HCT116 (cell line): Measurements from ENCODE around the gene ZNF611. TPM values are rescaled to one million over a fixed set of nuclear protein-coding genes. Genes with fewer than 3 reads are reported as not detected.

ENCODE experiments used
- ATAC-seq: fragments of 200-7000 bp; cut with Tn5 transposase; 2 replicates; pipeline ENCODE4 v1.9.1; 2020; ENCODE audit warnings: mild to moderate bottlenecking, moderate library complexity
- BruUV-seq: library from RNA; stranded (reverse); fragments of 400-500 nt; replicated peaks from 2 replicates; lab custom pipeline; 2021; lab: Mats Ljungman, UMichigan
- CTCF ChIA-PET: fragments of 300-600 bp; sonication (Branson Sonifier 250); formaldehyde crosslinking; loops from one replicate; lab custom pipeline; 2021; ENCODE audit warnings: antibody characterized with exemption; lab: Charles Lee
- POLR2A ChIA-PET: fragments of 300-600, 350-600 bp; sonication (Branson Sonifier 250); formaldehyde crosslinking; loops from one replicate; lab custom pipeline; 2021; ENCODE audit warnings: antibody characterized with exemption; lab: Charles Lee
- RAD21 ChIA-PET, 2 experiments: fragments of 300-600 bp; sonication (Branson Sonifier 250); formaldehyde crosslinking; loops; one replicate each; lab custom pipeline; 2023; ENCODE audit warnings: low total read pairs in 2 of 2; ENCODE audit not compliant: uncharacterized antibody in 2 of 2, unreplicated experiment in 2 of 2, low non-redundant PET in 1 of 2; lab: Charles Lee
- DNase-seq: peaks from one replicate; pipeline ENCODE4 v3.0.0-alpha.2; 2010; ENCODE audit warnings: low read depth, low spot score
- H2AFZ ChIP-seq: fragments of 200-600 bp; shearing (Covaris generic), sonication (generic); 2 replicates; pipeline ENCODE4 v1.6.1; 2017; ENCODE audit warnings: low read depth, mixed run types, mixed read lengths, antibody characterized with exemption, low read length; ENCODE audit not compliant: poor library complexity, severe bottlenecking
- H3K27ac ChIP-seq: 2 replicates; pipeline ENCODE4 v1.5.1; 2012; ENCODE audit warnings: low read depth, low read length
- H3K27me3 ChIP-seq: fragments of 200-600 bp; sonication (generic); 2 replicates; pipeline ENCODE4 v1.6.1; 2016; ENCODE audit warnings: mixed run types, low read length, mixed read lengths; ENCODE audit not compliant: insufficient read depth
- H3K36me3 ChIP-seq, 2 experiments: fragments of 200-500 bp in 1 of 2; fragments of 200-600 bp in 1 of 2; sonication (Bioruptor generic) in 1 of 2; sonication (generic) in 1 of 2; 2 replicates each; pipeline versions ENCODE4 v1.5.1 to v1.6.1; 2014 to 2016; ENCODE audit warnings: low read length in 2 of 2, inconsistent platforms in 1 of 2, mixed read lengths in 1 of 2, mixed run types in 1 of 2; ENCODE audit not compliant: insufficient read depth in 2 of 2, control insufficient read depth in 1 of 2
- H3K4me1 ChIP-seq, 2 experiments: fragments of 200-600 bp in 1 of 2; sonication (generic) in 1 of 2; 2 replicates each; pipeline versions ENCODE4 v1.5.1 to v1.6.1; 2012 to 2017; ENCODE audit warnings: low read length in 2 of 2, inconsistent platforms in 1 of 2, mild to moderate bottlenecking in 1 of 2, mixed read lengths in 1 of 2, mixed run types in 1 of 2, moderate library complexity in 1 of 2; ENCODE audit not compliant: insufficient read depth in 2 of 2, control insufficient read depth in 1 of 2
- H3K4me2 ChIP-seq: fragments of 200-600 bp; sonication (generic); 2 replicates; pipeline ENCODE4 v1.6.1; 2017; ENCODE audit warnings: mixed run types, low read length, mixed read lengths
- H3K4me3 ChIP-seq, 2 experiments: fragments of 200-600 bp in 1 of 2; sonication (generic) in 1 of 2; replicated peaks in 1 of 2; 2 replicates each; pipeline ENCODE4 v1.5.1; 2011 to 2016; ENCODE audit warnings: low read length in 2 of 2, control low read depth in 1 of 2, low read depth in 1 of 2, mild to moderate bottlenecking in 1 of 2, mixed read lengths in 1 of 2, mixed run types in 1 of 2
- H3K79me2 ChIP-seq: fragments of 200-600 bp; sonication (generic); 2 replicates; pipeline ENCODE4 v1.6.1; 2017; ENCODE audit warnings: mild to moderate bottlenecking, mixed run types, low read length, moderate library complexity, mixed read lengths; ENCODE audit not compliant: insufficient read depth
- H3K9ac ChIP-seq: fragments of 200-600 bp; sonication (generic); 2 replicates; pipeline ENCODE4 v1.6.1; 2016; ENCODE audit warnings: low read length, mixed read lengths
- H3K9me2 ChIP-seq: fragments of 200-600 bp; sonication (generic), shearing (Covaris generic); 2 replicates; pipeline ENCODE4 v1.6.1; 2017; ENCODE audit warnings: mixed run types, mild to moderate bottlenecking, moderate library complexity; ENCODE audit not compliant: insufficient read depth
- H3K9me3 ChIP-seq, 2 experiments: fragments of 200-500 bp in 1 of 2; fragments of 200-600 bp in 1 of 2; sonication (Bioruptor generic) in 1 of 2; sonication (generic) in 1 of 2; 2 replicates each; pipeline ENCODE4 v1.6.1; 2014 to 2017; ENCODE audit warnings: low read length in 2 of 2, mixed read lengths in 2 of 2, inconsistent platforms in 1 of 2, low read depth in 1 of 2, mild to moderate bottlenecking in 1 of 2, mixed run types in 1 of 2, moderate library complexity in 1 of 2; ENCODE audit not compliant: control insufficient read depth in 1 of 2, insufficient read depth in 1 of 2
- H4K20me1 ChIP-seq: fragments of 200-600 bp; sonication (generic), shearing (Covaris generic); 2 replicates; pipeline ENCODE4 v1.6.1; 2017; ENCODE audit warnings: mixed run types, mild to moderate bottlenecking, moderate library complexity; ENCODE audit not compliant: insufficient read depth
- CBX3 ChIP-seq: IDR thresholded peaks from 2 replicates; pipeline ENCODE4 v1.6.1; 2012; ENCODE audit warnings: low read depth
- CEBPB ChIP-seq: IDR thresholded peaks from 2 replicates; pipeline ENCODE4 v1.6.1; 2012; ENCODE audit warnings: low read depth
- ELF1 ChIP-seq: IDR thresholded peaks from 2 replicates; pipeline ENCODE4 v1.6.1; 2012; ENCODE audit warnings: low read depth, borderline replicate concordance
- EZH2phosphoT487 ChIP-seq: fragments of 200-600 bp; IDR thresholded peaks from 2 replicates; pipeline ENCODE4 v1.6.1; 2018; ENCODE audit warnings: antibody characterized with exemption, borderline replicate concordance
- JUND ChIP-seq: IDR thresholded peaks from 2 replicates; pipeline ENCODE4 v1.6.1; 2012
- POLR2A ChIP-seq: IDR thresholded peaks from 2 replicates; pipeline ENCODE4 v1.7.0; 2011; ENCODE audit warnings: borderline replicate concordance; ENCODE audit not compliant: insufficient read depth, insufficient read length; ENCODE audit errors: extremely low read depth
- POLR2AphosphoS5 ChIP-seq: IDR thresholded peaks from 2 replicates; pipeline ENCODE4 v1.6.1; 2011; ENCODE audit warnings: mild to moderate bottlenecking, low read depth, low read length, moderate library complexity
- RAD21 ChIP-seq: IDR thresholded peaks from 2 replicates; pipeline ENCODE4 v1.6.1; 2012; ENCODE audit warnings: low read depth, mild to moderate bottlenecking
- SIN3A ChIP-seq: IDR thresholded peaks from 2 replicates; pipeline ENCODE4 v1.6.1; 2012; ENCODE audit warnings: low read depth
- SP1 ChIP-seq: IDR thresholded peaks from 2 replicates; pipeline ENCODE4 v1.6.1; 2012; ENCODE audit warnings: low read depth
- SRF ChIP-seq: IDR thresholded peaks from 2 replicates; pipeline ENCODE4 v1.6.1; 2012; ENCODE audit warnings: low read depth
- TCF7L2 ChIP-seq: IDR thresholded peaks from 2 replicates; pipeline ENCODE4 v1.7.0; 2011; ENCODE audit warnings: borderline replicate concordance, inconsistent platforms; ENCODE audit not compliant: insufficient read depth, insufficient read length; ENCODE audit errors: extremely low read depth
- ZFX ChIP-seq: fragments of 450-650 bp; IDR thresholded peaks from 2 replicates; pipeline ENCODE4 v1.6.1; 2017
- ZNF274 ChIP-seq: fragments of 200-500 bp; sonication (Bioruptor generic); IDR thresholded peaks from 2 replicates; pipeline ENCODE4 v1.6.1; 2014; ENCODE audit warnings: mild to moderate bottlenecking, low read depth, low read length, inconsistent platforms
- intact Hi-C: fragments of 100-400 bp; cut with micrococcal nuclease; formaldehyde crosslinking; loops from 2 replicates; pipeline ENCODE4 v1.10.0; 2022
- total RNA-seq: library from RNA; stranded (reverse); gene quantifications from one replicate; pipeline ENCODE4 v1.2.1, GENCODE V29; 2021; ENCODE audit not compliant: unreplicated experiment
- TF ChIP-seq, protein P1 (sequence below), 3 experiments: fragments of 200-600 bp in 1 of 3; sonication (generic) in 1 of 3; IDR thresholded peaks in 2 of 3; conservative IDR thresholded peaks in 1 of 3; 2 replicates each; pipeline ENCODE4 v1.5.1; 2012 to 2017; ENCODE audit warnings: low read depth in 2 of 3, low read length in 2 of 3, antibody characterized with exemption in 1 of 3, borderline replicate concordance in 1 of 3, control low read depth in 1 of 3, mild to moderate bottlenecking in 1 of 3, mixed read lengths in 1 of 3, mixed run types in 1 of 3, moderate library complexity in 1 of 3; ENCODE audit not compliant: insufficient read depth in 1 of 3
- TF ChIP-seq, protein P2 (sequence below): IDR thresholded peaks from 2 replicates; pipeline ENCODE4 v1.6.1; 2012; ENCODE audit warnings: low read depth
- TF ChIP-seq, protein P3 (sequence below): IDR thresholded peaks from 2 replicates; pipeline ENCODE4 v1.6.1; 2012
- TF ChIP-seq, protein P4 (sequence below): IDR thresholded peaks from 2 replicates; pipeline ENCODE4 v1.6.1; 2012

The ZNF611 gene
- total RNA-seq, 1 experiment from 2014 or later = 12.2 TPM

DNA sequence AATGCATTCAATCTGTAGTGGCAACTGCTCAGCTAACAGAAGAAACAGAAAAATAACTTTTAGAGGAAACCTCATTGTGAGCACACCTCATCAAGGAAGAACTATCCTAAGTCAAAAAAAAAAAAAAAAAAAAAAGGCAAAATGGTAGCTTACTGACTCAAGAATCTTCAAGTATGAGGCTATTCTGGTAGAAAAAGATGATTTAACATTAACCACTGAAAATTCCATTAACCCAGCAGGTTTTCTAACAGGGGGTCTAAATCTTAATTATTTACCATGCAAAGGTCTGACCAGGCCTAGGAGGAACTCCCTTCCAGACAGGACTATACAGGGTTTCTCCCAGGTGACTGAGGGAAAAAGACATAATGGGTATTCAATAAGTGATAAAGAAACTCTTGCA lies 68.3 kb downstream of the ZNF611 start:
- Histone ChIP-seq H3K4me1 (peaks cover 0 to 71% of the 10 kb centered on the region in 2 experiments; a peak in 2 of 4 replicates), H3K9ac (no peak overlapping the region), H3K36me3 (peaks cover 0 to 15% of the 10 kb centered on the region in 2 experiments; a peak in 2 of 4 replicates), H3K27me3 (no peaks in the 10 kb centered on the region), H3K79me2 (peaks cover 83% of the 10 kb centered on the region), H3K27ac (no peak overlapping the region), H4K20me1 (no peaks in the 10 kb centered on the region), H3K9me3 (no peaks in the 10 kb centered on the region; a peak in 1 of 4 replicates), H2AFZ (no peak overlapping the region), H3K4me2 (no peak overlapping the region), H3K9me2 (no peaks in the 10 kb centered on the region), H3K4me3 (no peak overlapping the region)
- CTCF ChIA-PET = no interaction called here
- no peak for DNase-seq
- intact Hi-C loops = no loop called here
- ATAC-seq = no peak
- TF ChIP-seq, protein P1, sequence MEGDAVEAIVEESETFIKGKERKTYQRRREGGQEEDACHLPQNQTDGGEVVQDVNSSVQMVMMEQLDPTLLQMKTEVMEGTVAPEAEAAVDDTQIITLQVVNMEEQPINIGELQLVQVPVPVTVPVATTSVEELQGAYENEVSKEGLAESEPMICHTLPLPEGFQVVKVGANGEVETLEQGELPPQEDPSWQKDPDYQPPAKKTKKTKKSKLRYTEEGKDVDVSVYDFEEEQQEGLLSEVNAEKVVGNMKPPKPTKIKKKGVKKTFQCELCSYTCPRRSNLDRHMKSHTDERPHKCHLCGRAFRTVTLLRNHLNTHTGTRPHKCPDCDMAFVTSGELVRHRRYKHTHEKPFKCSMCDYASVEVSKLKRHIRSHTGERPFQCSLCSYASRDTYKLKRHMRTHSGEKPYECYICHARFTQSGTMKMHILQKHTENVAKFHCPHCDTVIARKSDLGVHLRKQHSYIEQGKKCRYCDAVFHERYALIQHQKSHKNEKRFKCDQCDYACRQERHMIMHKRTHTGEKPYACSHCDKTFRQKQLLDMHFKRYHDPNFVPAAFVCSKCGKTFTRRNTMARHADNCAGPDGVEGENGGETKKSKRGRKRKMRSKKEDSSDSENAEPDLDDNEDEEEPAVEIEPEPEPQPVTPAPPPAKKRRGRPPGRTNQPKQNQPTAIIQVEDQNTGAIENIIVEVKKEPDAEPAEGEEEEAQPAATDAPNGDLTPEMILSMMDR (IDR thresholded peaks at IDR 0.05 in 2 of 3, conservative IDR thresholded peaks at IDR 0.05 in 1 of 3; ENCODE audit: borderline replicate concordance in 1 of 3, insufficient read depth in 1 of 3, low read depth in 2 of 3, low read length in 2 of 3) = no peak
- TF ChIP-seq, protein P2, sequence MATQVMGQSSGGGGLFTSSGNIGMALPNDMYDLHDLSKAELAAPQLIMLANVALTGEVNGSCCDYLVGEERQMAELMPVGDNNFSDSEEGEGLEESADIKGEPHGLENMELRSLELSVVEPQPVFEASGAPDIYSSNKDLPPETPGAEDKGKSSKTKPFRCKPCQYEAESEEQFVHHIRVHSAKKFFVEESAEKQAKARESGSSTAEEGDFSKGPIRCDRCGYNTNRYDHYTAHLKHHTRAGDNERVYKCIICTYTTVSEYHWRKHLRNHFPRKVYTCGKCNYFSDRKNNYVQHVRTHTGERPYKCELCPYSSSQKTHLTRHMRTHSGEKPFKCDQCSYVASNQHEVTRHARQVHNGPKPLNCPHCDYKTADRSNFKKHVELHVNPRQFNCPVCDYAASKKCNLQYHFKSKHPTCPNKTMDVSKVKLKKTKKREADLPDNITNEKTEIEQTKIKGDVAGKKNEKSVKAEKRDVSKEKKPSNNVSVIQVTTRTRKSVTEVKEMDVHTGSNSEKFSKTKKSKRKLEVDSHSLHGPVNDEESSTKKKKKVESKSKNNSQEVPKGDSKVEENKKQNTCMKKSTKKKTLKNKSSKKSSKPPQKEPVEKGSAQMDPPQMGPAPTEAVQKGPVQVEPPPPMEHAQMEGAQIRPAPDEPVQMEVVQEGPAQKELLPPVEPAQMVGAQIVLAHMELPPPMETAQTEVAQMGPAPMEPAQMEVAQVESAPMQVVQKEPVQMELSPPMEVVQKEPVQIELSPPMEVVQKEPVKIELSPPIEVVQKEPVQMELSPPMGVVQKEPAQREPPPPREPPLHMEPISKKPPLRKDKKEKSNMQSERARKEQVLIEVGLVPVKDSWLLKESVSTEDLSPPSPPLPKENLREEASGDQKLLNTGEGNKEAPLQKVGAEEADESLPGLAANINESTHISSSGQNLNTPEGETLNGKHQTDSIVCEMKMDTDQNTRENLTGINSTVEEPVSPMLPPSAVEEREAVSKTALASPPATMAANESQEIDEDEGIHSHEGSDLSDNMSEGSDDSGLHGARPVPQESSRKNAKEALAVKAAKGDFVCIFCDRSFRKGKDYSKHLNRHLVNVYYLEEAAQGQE = no peak
- TF ChIP-seq, protein P3, sequence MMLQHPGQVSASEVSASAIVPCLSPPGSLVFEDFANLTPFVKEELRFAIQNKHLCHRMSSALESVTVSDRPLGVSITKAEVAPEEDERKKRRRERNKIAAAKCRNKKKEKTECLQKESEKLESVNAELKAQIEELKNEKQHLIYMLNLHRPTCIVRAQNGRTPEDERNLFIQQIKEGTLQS = no peak
- TF ChIP-seq SIN3A (no peak), SRF (no peak), RAD21 (no peak), POLR2A (no peak), TCF7L2 (no peak), ELF1 (no peak), JUND (no peak), ZNF274 (no peak), EZH2phosphoT487 (no peak), ZFX (no peak), CEBPB (no peak), CBX3 (no peak), POLR2AphosphoS5 (no peak), SP1 (no peak)
- TF ChIP-seq, protein P4, sequence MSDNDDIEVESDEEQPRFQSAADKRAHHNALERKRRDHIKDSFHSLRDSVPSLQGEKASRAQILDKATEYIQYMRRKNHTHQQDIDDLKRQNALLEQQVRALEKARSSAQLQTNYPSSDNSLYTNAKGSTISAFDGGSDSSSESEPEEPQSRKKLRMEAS = no peak
- POLR2A ChIA-PET = no interaction called here
- BruUV-seq = no TSS peak
- RAD21 ChIA-PET = no interaction called here
